ENCODE results near the gene IL15.
"Not testable (repeated sequence)": the region's sequence is repeated elsewhere in the genome, so short reads cannot be mapped to it uniquely, and the experiment has no call there.

Gene IL15

GRCh38 chr4:141705048-141705746 lies 68.8 kb downstream of the IL15 start:
- DNase-seq, result no peak

- no peak for DNase-seq
Measured at GRCh38 chr4:141705747-141706377, 69.5 kb downstream of the IL15 start.

GRCh38 chr4:141706445-141706844 lies 70.1 kb downstream of the IL15 start:
- DNase-seq, result no peak

GRCh38 chr4:141711211-141711610 lies 74.8 kb downstream of the IL15 start:
- DNase-seq, result peak in 1 of 2 experiments; percentile 1

GRCh38 chr4:141713185-141713584 lies 76.8 kb downstream of the IL15 start:
- DNase-seq, result no peak

- DNase-seq, result peak in 1 of 2 experiments; percentile 9
Measured at GRCh38 chr4:141713771-141714445, 77.5 kb downstream of the IL15 start.

GRCh38 chr4:141719585-141719984 lies 83.2 kb downstream of the IL15 start:
- no peak for DNase-seq

- no peak for DNase-seq
Measured at GRCh38 chr4:141721174-141721573, 84.8 kb downstream of the IL15 start.

GRCh38 chr4:141724646-141725045 lies 88.3 kb downstream of the IL15 start:
- DNase-seq, result no peak

- no peak for DNase-seq
Measured at GRCh38 chr4:141727420-141727819, 91.0 kb downstream of the IL15 start.

- no peak for DNase-seq
Measured at GRCh38 chr4:141730805-141731204, 94.4 kb downstream of the IL15 start.

- DNase-seq, result no peak
Measured at GRCh38 chr4:141731481-141731880, 95.1 kb downstream of the IL15 start.

GRCh38 chr4:141739636-141740035 lies 103.3 kb downstream of the IL15 start:
- DNase-seq, result no peak

- DNase-seq, result no peak
Measured at GRCh38 chr4:141746026-141746425, 109.6 kb downstream of the IL15 start.

- DNase-seq, result not testable (repeated sequence)
Measured at GRCh38 chr4:141751806-141752205, 115.4 kb downstream of the IL15 start.

GRCh38 chr4:141757287-141757686 lies 120.9 kb downstream of the IL15 start:
- DNase-seq, result no peak

GRCh38 chr4:141759796-141760425 lies 123.5 kb downstream of the IL15 start:
- DNase-seq, result no peak

GRCh38 chr4:141761926-141762325 lies 125.5 kb downstream of the IL15 start:
- DNase-seq, result no peak

- DNase-seq, result no peak
Measured at GRCh38 chr4:141763374-141763773, 127.0 kb downstream of the IL15 start.

- no peak for DNase-seq
Measured at GRCh38 chr4:141768954-141769353, 132.6 kb downstream of the IL15 start.

- DNase-seq, result no peak
Measured at GRCh38 chr4:141771889-141772830, 135.8 kb downstream of the IL15 start.

- DNase-seq, result no peak
Measured at GRCh38 chr4:141772838-141773237, 136.5 kb downstream of the IL15 start.
